ENCODE data around the gene IFT122.

GRCh38 chr3:129442486-129442885 is 2.5 kb downstream of the IFT122 start:
- TF ChIP-seq POLR2A (IDR thresholded peaks at IDR 0.05) (no peak), POLR2AphosphoS5 (IDR thresholded peaks at IDR 0.05) (no peak), CTCF (IDR thresholded peaks at IDR 0.05) (no peak)

Measured in upper lobe of left lung (tissue), 4 donors.